ENCODE data around the gene ZBTB32. TPM values are rescaled to one million over a fixed set of nuclear protein-coding genes. Genes with fewer than 3 reads are reported as not detected.
A peak's percentile ranks its signal among the peaks of the same experiment; 100 is the strongest.

ZBTB32 gene
- total RNA-seq, 2 experiments from 2014 or later, result 232 to 265 TPM

GRCh38 chr19:35734889-35735288, 30.5 kb downstream of the ZBTB32 start:
- Mint-ChIP-seq H3K4me3 (no peak overlapping the region), H3K27ac (peak overlapping the region; percentile 14), H3K27me3 (no peaks in the 10 kb centered on the region), H3K36me3 (ENCODE audit: low read depth) (peaks cover 45% of the 10 kb centered on the region), H3K9me3 (ENCODE audit: low read depth) (no peaks in the 10 kb centered on the region), H3K4me1 (peaks cover 3% of the 10 kb centered on the region)
- ChIA-PET POLR2A (no interaction called here), CTCF (no interaction called here)
- intact Hi-C loops (cut with DNase I, micrococcal nuclease), result no loop called here
- DNase-seq, result no peak
- no peak for ATAC-seq

- ATAC-seq, result no peak
- Mint-ChIP-seq H3K9me3 (ENCODE audit: low read depth) (no peaks in the 10 kb centered on the region), H3K27me3 (no peaks in the 10 kb centered on the region), H3K4me3 (no peak overlapping the region), H3K36me3 (ENCODE audit: low read depth) (peaks cover 36% of the 10 kb centered on the region), H3K4me1 (peaks cover 5% of the 10 kb centered on the region), H3K27ac (peak overlapping the region; percentile 52)
- CTCF ChIA-PET, result interaction anchor here (0.6 to 1.9 kb wide), 10 partner anchors 11 to 170 kb away, joined by 3 to 6 read pairs (median 3); partner anchors contain the start of gene LIN37
- intact Hi-C loops (cut with DNase I, micrococcal nuclease), result no loop called here
- POLR2A ChIA-PET, result interaction anchor here (1.4 kb wide), 1 partner anchor 35 kb away, joined by 6 read pairs; no protein-coding TSS in a partner anchor
- peak; percentile 62 for DNase-seq
These were observed 32.8 kb downstream of the ZBTB32 start for GRCh38 chr19:35736913-35737886.

- intact Hi-C loops (cut with DNase I, micrococcal nuclease), result no loop called here
- Mint-ChIP-seq H3K9me3 (ENCODE audit: low read depth) (no peaks in the 10 kb centered on the region), H3K4me3 (no peak overlapping the region), H3K27ac (peak overlapping the region; percentile 45), H3K36me3 (ENCODE audit: low read depth) (peaks cover 44% of the 10 kb centered on the region), H3K4me1 (peaks cover 13% of the 10 kb centered on the region), H3K27me3 (no peaks in the 10 kb centered on the region)
- POLR2A ChIA-PET, result interaction anchor here (1.4 kb wide), 1 partner anchor 36 kb away, joined by 6 read pairs; no protein-coding TSS in a partner anchor
- no peak for ATAC-seq
- CTCF ChIA-PET, result interaction anchor here (0.6 to 1.9 kb wide), 5 partner anchors 18 to 168 kb away, joined by 3 to 6 read pairs (median 4); no protein-coding TSS in a partner anchor
- no peak for DNase-seq
These were observed 33.9 kb downstream of the ZBTB32 start for GRCh38 chr19:35738021-35738886.

GRCh38 chr19:35738887-35739229, 34.5 kb downstream of the ZBTB32 start:
- intact Hi-C loops (cut with DNase I, micrococcal nuclease), result no loop called here
- CTCF ChIA-PET, result interaction anchor here (2.2 kb wide), 1 partner anchor 26 kb away, joined by 14 read pairs; no protein-coding TSS in a partner anchor
- POLR2A ChIA-PET, result interaction anchor here (0.6 kb wide), 1 partner anchor 20 kb away, joined by 3 read pairs; no protein-coding TSS in a partner anchor
- Mint-ChIP-seq H3K27ac (peak overlapping the region; percentile 45), H3K36me3 (ENCODE audit: low read depth) (peaks cover 45% of the 10 kb centered on the region), H3K27me3 (no peaks in the 10 kb centered on the region), H3K4me1 (peaks cover 19% of the 10 kb centered on the region), H3K4me3 (no peak overlapping the region), H3K9me3 (ENCODE audit: low read depth) (no peaks in the 10 kb centered on the region)
- DNase-seq, result no peak
- ATAC-seq, result no peak

GRCh38 chr19:35739275-35740107, 35.1 kb downstream of the ZBTB32 start:
- ChIA-PET POLR2A (interaction anchor here (0.6 to 1.3 kb wide), 3 partner anchors 9 to 37 kb away, joined by 3 read pairs; no protein-coding TSS in a partner anchor), CTCF (interaction anchor here (0.6 to 2.2 kb wide), 5 partner anchors 12 to 275 kb away, joined by 3 to 14 read pairs (median 4); partner anchors contain the start of gene ALKBH6)
- intact Hi-C loops (cut with DNase I, micrococcal nuclease), result loop anchor here (1.0 to 10.0 kb wide), 14 partner anchors 19 to 595 kb away; partner anchors contain the start of genes APLP1 (in 1 of the 2), ARHGAP33 (in 1 of the 2), ETV2 (in 1 of the 2) and FXYD7 (in 1 of the 2)
- Mint-ChIP-seq H3K4me3 (peak overlapping the region; percentile 82), H3K36me3 (ENCODE audit: low read depth) (peaks cover 47% of the 10 kb centered on the region), H3K27ac (no peak overlapping the region), H3K4me1 (peaks cover 25% of the 10 kb centered on the region), H3K27me3 (no peaks in the 10 kb centered on the region), H3K9me3 (ENCODE audit: low read depth) (no peaks in the 10 kb centered on the region)
- DNase-seq (no peak), ATAC-seq (no peak)

- intact Hi-C loops (cut with DNase I, micrococcal nuclease), result loop anchor here (1.0 to 10.0 kb wide), 14 partner anchors 18 to 595 kb away; partner anchors contain the start of genes APLP1 (in 1 of the 2), ARHGAP33 (in 1 of the 2), ETV2 (in 1 of the 2) and FXYD7 (in 1 of the 2)
- peak; percentile 1 for ATAC-seq
- CTCF ChIA-PET, result interaction anchor here (0.6 to 2.2 kb wide), 8 partner anchors 9 to 274 kb away, joined by 3 to 14 read pairs (median 3); partner anchors contain the start of genes ALKBH6 and HAUS5
- Mint-ChIP-seq H3K4me1 (peaks cover 26% of the 10 kb centered on the region), H3K27ac (no peak overlapping the region), H3K36me3 (ENCODE audit: low read depth) (peaks cover 52% of the 10 kb centered on the region), H3K27me3 (no peaks in the 10 kb centered on the region), H3K4me3 (peak overlapping the region; percentile 82), H3K9me3 (ENCODE audit: low read depth) (no peaks in the 10 kb centered on the region)
- POLR2A ChIA-PET, result interaction anchor here (0.6 to 1.3 kb wide), 8 partner anchors 10 to 50 kb away, joined by 3 to 6 read pairs (median 4); no protein-coding TSS in a partner anchor
- DNase-seq, result no peak
These were observed 35.7 kb downstream of the ZBTB32 start for GRCh38 chr19:35740108-35740422.

GRCh38 chr19:35740423-35741202, 36.3 kb downstream of the ZBTB32 start:
- POLR2A ChIA-PET, result interaction anchor here (0.6 to 1.3 kb wide), 9 partner anchors 10 to 49 kb away, joined by 3 to 6 read pairs (median 4); no protein-coding TSS in a partner anchor
- CTCF ChIA-PET, result interaction anchor here (0.6 to 2.2 kb wide), 14 partner anchors 10 to 274 kb away, joined by 3 to 14 read pairs (median 3); partner anchors contain the start of genes ALKBH6 and HAUS5

GRCh38 chr19:35741203-35741515, 36.8 kb downstream of the ZBTB32 start:
- peaks cover 46% of the 10 kb centered on the region for H3K36me3 Mint-ChIP-seq (ENCODE audit: low read depth)
- POLR2A ChIA-PET, result interaction anchor here (1.0 to 1.3 kb wide), 7 partner anchors 12 to 49 kb away, joined by 3 to 6 read pairs (median 4); no protein-coding TSS in a partner anchor

More at GRCh38 chr19:35740423-35741202, 36.3 kb downstream of the ZBTB32 start:
- peak overlapping the region; percentile 82 for H3K4me3 Mint-ChIP-seq
- ATAC-seq (peak; percentile 67), DNase-seq (peak; percentile 99)
- no peaks in the 10 kb centered on the region for H3K9me3 Mint-ChIP-seq (ENCODE audit: low read depth)
- peak overlapping the region; percentile 96 for H3K27ac Mint-ChIP-seq
- H3K36me3 Mint-ChIP-seq (ENCODE audit: low read depth), result peaks cover 49% of the 10 kb centered on the region
- peaks cover 28% of the 10 kb centered on the region for H3K4me1 Mint-ChIP-seq
- intact Hi-C loops (cut with DNase I, micrococcal nuclease), result loop anchor here (1.0 to 10.0 kb wide), 14 partner anchors 18 to 596 kb away; partner anchors contain the start of genes APLP1 (in 1 of the 2), ARHGAP33 (in 1 of the 2), ETV2 (in 1 of the 2) and FXYD7 (in 1 of the 2)
- no peaks in the 10 kb centered on the region for H3K27me3 Mint-ChIP-seq

GRCh38 chr19:35742121-35742724, 37.9 kb downstream of the ZBTB32 start, which contains the start of gene IGFLR1:
Gene IGFLR1 (minus strand): TSS chr19:35742452. CDS start chr19:35741180, 1,272 bp downstream.
- Mint-ChIP-seq H3K4me1 (peaks cover 39% of the 10 kb centered on the region), H3K27ac (peak within 1 kb of the TSS; percentile 96), H3K27me3 (no peaks in the 10 kb centered on the region), H3K4me3 (peak within 1 kb of the TSS; percentile 99), H3K36me3 (ENCODE audit: low read depth) (peaks cover 41% of the 10 kb centered on the region), H3K9me3 (ENCODE audit: low read depth) (no peaks in the 10 kb centered on the region)
- POLR2A ChIA-PET, result interaction anchor here (0.8 to 1.2 kb wide), 5 partner anchors 24 to 189 kb away, joined by 3 to 8 read pairs (median 6); partner anchors contain the start of gene COX6B1
- CTCF ChIA-PET, result interaction anchor here (1.0 to 1.2 kb wide), 3 partner anchors 15 to 44 kb away, joined by 3 read pairs; partner anchors contain the start of gene HSPB6
- intact Hi-C loops (cut with DNase I, micrococcal nuclease), result loop anchor here (1.0 to 10.0 kb wide), 4 partner anchors 15 to 597 kb away; partner anchors contain the start of genes ETV2 (in 1 of the 2), FXYD7 (in 1 of the 2), HSPB6 (in 1 of the 2) and SDHAF1 (in 1 of the 2)
- DNase-seq (peak; percentile 88), ATAC-seq (peak; percentile 1)

More at GRCh38 chr19:35741203-35741515, 36.8 kb downstream of the ZBTB32 start:
- Mint-ChIP-seq H3K4me3 (peak overlapping the region; percentile 82), H3K9me3 (ENCODE audit: low read depth) (no peaks in the 10 kb centered on the region), H3K27me3 (no peaks in the 10 kb centered on the region), H3K4me1 (peaks cover 33% of the 10 kb centered on the region), H3K27ac (peak overlapping the region; percentile 96)
- CTCF ChIA-PET, result interaction anchor here (0.7 to 2.2 kb wide), 9 partner anchors 10 to 273 kb away, joined by 3 to 14 read pairs (median 3); partner anchors contain the start of gene ALKBH6
- ATAC-seq, result no peak
- no peak for DNase-seq
- intact Hi-C loops (cut with DNase I, micrococcal nuclease), result loop anchor here (1.0 to 10.0 kb wide), 6 partner anchors 48 to 596 kb away; partner anchors contain the start of genes ETV2 (in 1 of the 2), FXYD7 (in 1 of the 2), POLR2I (in 1 of the 2) and SDHAF1 (in 1 of the 2)
